ENCODE results near the gene PHC1.

- TF ChIP-seq CTCF (IDR thresholded peaks at IDR 0.05) = no peak
- no peak for TF ChIP-seq POLR2A (IDR thresholded peaks at IDR 0.05)
Measured at GRCh38 chr12:8987163-8987562, 72.9 kb downstream of the PHC1 start.

All from lower leg skin (tissue), 3 donors.